NCI-H128 (cell line): Measurements from ENCODE around the gene PTHLH.
A peak's percentile ranks its signal among the peaks of the same experiment; 100 is the strongest.

Experiments used
- DNase-seq: peaks from one replicate; lab custom pipeline; 2025; ENCODE audit not compliant: unreplicated experiment; lab: John Stamatoyannopoulos, UW

Gene PTHLH

DNA sequence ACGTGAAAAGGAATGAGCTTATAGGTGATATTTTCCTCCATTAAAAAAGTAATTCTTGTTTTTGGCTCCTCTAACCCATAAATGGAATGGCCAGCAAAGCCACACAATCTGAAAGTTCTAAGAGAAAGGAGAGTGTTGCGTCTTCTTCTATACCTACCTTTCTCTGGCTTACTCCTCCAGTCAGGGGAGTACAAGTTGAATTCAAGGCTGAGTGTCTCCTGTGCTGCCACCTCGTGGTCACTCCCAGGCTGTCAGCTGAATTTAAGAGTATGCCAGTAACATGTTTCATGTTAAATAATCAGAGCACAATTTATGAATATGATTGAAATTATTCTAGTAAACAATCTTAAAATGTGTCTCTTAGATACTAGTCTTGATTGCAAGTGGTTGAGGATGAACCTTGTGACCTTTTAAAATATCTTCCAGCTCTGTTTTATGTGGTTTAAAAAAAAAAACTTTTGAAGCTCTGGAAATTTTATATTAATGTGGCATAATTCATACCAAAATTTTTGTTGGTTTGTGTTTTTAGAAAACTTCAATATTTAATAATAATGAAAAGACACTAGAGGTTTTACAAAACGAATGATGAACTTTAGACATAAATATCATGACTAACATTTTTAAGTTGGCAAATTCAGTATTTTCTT is 31.7 kb downstream of the PTHLH start:
- DNase-seq: peak; percentile 35

DNA sequence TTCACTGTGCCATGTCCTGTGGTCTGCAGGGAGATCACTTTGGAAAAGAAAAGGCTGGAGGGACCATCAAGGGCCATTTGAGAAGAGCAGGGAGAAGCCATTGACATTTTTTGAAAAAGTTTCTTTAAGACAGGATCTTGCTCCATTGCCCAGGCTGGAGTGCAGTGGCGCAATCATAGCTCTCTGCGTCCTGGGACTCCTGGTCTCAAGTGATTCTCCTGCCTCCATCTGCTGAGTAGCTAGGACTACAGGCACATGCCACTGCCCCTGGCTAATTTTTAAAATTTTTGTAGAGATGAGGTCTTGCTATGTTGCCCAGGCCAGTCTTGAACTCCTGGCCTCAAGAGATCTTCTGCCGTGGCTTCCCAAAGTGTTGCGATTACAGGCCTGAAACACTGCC is 32.3 kb downstream of the PTHLH start:
- DNase-seq: no peak

DNA sequence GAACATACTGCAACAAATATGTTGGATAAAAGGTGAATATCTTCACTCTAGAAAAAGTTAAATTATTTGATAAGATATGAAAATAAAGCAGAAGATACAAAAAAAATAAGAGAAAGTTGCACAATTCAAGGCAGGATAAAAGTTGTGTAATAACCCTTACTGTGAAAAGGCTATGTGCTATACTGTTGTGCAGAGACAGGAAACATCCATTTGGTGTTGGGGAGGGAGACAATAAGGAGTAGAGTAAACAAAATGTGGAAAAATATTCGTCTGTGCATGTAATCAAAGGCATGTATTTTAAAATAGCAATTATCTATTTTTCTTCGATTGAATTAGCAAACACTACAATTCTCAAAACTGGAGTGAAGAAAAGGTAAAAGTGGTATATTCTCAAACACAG is 34.8 kb downstream of the PTHLH start:
- no peak for DNase-seq

- DNase-seq: no peak
Measured at GRCh38 chr12:27936196-27936595, 36.3 kb downstream of the PTHLH start.

DNA sequence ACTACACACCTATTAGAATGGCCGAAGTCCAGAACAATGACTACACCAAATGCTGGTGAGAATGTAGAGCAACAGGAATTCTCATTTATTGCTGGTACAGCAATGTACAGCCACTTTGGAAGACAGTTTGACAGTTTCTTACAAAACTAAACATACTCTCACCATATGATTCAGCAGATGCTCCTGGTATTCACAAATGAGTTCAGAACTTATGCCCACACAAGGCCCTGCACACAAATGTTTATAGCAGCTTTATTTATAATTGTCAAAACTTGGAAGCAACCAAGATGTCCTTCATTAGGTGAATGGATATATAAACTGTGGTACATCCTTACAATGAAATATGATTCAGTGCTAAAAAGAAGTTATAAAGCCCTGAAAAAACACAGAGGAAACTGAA is 38.3 kb downstream of the PTHLH start:
- DNase-seq: no peak

DNA sequence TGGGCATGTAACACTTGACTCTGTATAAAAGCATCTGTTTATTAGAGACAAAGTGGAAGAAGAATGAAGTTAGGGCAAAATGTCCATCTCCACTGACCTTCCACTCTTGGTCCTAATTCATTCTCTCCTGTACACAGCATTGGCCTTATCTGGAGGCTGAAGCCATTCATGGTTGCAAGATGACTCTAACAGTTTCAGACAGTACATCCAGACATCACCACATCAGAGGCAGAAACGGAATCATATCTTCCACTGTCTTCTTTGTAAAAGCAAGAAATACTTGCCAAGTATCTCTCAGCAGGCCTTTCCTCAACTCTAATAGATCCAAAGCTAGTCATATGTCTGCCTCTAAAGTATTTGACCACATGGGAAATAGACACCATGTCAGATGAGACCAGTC is 41.1 kb downstream of the PTHLH start:
- no peak for DNase-seq

DNA sequence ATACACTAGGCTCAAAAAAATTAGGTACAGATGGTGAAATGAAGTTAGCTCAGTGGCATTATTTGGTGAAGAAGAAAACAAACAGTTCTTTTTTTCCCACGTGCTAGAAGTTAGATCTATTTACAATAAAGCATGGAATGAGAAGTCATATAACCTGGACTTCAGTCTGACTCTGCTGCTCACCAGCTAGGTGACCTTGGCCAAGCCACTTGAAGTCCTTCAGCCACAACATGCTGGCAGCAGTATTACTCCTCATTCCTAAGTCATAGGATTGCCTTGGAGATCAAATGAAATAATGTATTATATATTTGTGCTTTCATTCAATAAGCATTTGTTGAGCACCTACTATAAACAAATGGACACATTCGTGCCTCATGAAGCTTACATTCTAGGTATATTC is 45.2 kb downstream of the PTHLH start:
- DNase-seq: no peak

DNA sequence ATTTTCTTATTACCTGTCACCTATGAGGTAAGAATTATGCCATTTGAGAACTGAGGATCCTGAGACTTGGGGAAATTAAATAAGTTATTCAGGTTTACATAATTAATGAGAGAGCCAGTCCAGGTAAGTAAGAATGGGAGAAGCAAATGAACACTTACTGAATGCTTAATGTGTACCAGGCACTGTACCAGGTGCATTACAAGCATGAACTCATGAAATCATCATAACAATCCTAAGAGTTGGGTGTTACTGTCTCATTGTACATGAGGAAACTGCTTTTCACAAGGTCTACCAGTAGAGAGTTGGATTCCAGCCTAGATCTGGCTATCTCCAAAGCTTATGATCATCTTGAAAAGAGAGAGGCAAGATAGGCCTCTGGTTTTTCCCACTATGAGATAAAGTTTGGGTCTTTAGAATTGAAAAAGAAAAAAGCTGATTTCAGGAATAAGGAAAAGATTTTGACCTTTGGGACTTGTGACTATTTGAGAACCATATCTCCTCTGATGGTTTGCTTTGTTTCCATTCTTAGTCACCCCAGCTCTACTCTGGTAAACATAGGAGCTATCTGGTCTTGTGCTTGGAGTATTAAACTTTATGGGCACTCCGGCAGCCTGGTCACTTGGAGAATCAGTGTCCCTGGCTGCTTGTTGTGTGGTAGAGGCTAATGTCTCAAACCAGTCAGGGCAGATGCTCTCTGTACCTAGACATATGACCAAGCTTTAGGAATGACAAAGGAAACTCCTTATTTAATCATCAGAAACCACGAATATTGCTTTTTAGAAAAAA is 48.0 kb downstream of the PTHLH start:
- DNase-seq: no peak

DNA sequence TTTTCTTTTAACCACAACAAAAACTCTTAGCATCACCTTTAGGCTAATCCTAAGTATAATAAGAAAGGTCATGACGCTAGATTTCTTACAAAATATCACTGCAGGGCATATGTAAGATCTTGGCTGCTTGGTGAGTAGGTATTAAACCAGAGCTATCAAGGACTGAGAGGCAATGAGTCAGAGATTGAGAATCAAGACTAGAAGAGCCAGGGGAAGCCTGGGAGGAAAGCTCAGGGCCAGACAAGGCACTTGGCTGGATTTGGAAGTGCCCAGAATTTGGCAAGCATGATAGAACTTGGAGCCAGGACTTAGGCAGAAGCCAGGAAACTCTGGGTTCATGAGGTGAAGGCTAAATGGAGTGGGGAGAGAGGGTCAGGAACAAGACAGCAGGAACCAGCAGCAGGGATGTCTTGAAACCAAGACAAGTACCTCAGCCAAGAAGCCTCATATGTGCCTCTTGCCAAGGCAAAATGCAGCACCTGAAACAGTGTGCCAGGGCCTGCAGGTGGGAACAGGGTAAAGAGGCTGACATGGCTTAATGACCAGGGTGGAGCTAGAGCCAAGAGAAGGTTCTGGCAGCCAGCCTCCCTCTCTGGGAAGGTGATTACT is 49.9 kb downstream of the PTHLH start:
- no peak for DNase-seq

- no peak for DNase-seq
Measured at GRCh38 chr12:27919671-27920235, 52.8 kb downstream of the PTHLH start.

DNA sequence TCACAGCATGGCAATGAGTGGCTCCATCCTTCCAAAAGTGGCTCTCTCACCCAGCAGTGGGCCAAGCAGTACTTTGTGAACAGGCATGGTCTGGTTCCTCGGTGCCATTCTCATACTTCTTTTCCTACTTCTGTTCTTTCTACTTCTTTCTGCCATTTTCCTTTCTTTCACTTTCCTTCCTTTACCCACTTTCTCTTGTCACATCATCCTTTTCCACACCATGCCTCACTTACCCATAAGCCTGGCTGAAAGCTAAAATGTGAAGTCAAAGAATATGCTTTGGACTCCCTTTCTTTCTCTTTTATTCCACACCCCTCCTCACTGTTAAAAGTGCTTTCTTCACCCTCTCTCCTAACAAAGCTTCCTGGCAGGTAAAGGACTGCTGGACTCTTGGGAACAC is 57.0 kb downstream of the PTHLH start:
- no peak for DNase-seq

DNA sequence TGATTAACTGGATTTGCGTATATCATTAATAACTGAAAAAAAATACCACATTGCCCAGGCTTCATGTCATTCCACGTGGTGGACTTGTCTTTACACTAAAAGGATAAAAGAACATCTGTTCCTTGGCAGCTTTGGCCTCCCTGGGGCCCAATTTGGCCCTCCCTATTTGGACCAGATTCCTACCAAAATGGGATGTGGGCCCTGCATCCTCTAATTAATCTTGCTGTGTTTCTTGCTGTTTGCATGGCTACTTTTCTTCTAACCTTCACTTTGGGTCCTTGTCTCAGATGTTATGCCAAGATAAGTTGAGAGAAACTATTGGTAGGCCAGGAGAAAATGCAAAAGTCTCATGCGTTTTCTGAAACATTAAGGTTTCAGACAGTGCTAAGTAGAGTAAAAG is 57.5 kb downstream of the PTHLH start:
- DNase-seq: no peak

- no peak for DNase-seq
Measured at GRCh38 chr12:27913999-27914614, 58.4 kb downstream of the PTHLH start.

- DNase-seq: no peak
Measured at GRCh38 chr12:27911397-27911796, 61.1 kb downstream of the PTHLH start.
